ENCODE measurements around the gene THG1L. TPM values are rescaled to one million over a fixed set of nuclear protein-coding genes. Genes with fewer than 3 reads are reported as not detected.
A peak's percentile ranks its signal among the peaks of the same experiment; 100 is the strongest.

THG1L gene
- total and polyA plus RNA-seq, 2 of the 4 experiments (the other 2 are of a cell fraction) = 15.2 to 20.4 TPM

DNA sequence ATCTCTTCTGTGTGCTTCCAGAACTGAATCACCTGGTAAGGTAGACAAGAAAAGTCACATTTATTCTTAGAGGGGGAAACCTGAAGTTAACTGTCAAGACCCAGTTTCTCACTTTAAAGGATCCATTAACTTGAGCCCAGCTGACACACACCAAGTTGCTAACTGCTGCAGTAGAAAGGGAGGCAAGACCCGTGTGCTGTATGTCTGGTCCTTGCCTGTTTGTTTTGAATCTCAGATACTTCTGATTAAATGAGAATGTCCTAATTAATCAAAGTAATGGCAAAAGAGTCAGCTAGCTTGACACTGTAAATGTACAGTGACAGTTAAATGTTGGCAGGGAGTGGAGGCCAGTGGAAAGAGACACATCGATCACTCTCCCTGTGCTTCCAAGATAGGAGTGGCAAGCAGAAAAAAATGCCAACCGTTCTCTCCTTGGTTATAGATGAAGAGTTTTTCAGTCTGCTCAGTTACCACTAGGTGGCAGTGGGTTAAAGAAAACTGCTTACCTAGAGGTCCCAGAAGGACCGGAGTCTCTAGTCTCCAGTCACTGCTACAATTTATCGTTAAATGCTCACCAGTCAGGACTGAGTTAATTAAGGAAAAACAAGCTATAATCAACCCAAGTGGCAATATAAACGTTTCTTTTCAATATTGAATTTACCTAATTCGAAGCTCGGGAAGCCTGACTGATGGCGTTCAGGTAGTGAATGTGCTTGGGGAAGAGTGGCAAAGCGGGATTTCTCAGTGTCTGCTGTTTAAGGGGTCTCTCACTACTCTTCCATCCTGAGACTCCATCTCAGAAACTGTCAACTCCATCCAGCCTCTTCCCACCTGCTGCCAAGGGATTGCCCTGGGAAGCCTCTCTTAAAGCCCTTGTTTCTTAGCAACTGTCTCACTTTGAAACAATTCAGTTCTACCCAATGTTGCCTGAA lies 30.7 kb downstream of the THG1L start:
- no peak overlapping the region for H3K4ac ChIP-seq (ENCODE audit: low read depth, low read length)
- no peak overlapping the region for H2AK9ac ChIP-seq (replicated peaks; ENCODE audit: low read depth, low read length, poor library complexity)
- H4K5ac ChIP-seq (ENCODE audit: low read depth, low read length) = no peak overlapping the region
- ATAC-seq (ENCODE audit: low read depth) = peak; percentile 99
- TF ChIP-seq, protein P1, sequence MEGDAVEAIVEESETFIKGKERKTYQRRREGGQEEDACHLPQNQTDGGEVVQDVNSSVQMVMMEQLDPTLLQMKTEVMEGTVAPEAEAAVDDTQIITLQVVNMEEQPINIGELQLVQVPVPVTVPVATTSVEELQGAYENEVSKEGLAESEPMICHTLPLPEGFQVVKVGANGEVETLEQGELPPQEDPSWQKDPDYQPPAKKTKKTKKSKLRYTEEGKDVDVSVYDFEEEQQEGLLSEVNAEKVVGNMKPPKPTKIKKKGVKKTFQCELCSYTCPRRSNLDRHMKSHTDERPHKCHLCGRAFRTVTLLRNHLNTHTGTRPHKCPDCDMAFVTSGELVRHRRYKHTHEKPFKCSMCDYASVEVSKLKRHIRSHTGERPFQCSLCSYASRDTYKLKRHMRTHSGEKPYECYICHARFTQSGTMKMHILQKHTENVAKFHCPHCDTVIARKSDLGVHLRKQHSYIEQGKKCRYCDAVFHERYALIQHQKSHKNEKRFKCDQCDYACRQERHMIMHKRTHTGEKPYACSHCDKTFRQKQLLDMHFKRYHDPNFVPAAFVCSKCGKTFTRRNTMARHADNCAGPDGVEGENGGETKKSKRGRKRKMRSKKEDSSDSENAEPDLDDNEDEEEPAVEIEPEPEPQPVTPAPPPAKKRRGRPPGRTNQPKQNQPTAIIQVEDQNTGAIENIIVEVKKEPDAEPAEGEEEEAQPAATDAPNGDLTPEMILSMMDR (conservative IDR thresholded peaks at IDR 0.05; ENCODE audit: low read depth, low read length) = peak; percentile 81
- TF ChIP-seq FOS (IDR thresholded peaks at IDR 0.05; ENCODE audit: low read depth, low read length) (no peak), NFE2L2 (IDR thresholded peaks at IDR 0.05; ENCODE audit: low read depth, low read length) (no peak), MAFK (IDR thresholded peaks at IDR 0.05; ENCODE audit: low read depth, low read length) (0 out of 2 replicates have a peak, but pooled peaks have one; percentile 17), SMC3 (IDR thresholded peaks at IDR 0.05; ENCODE audit: low read depth, low read length) (peak; percentile 62), MAZ (IDR thresholded peaks at IDR 0.05; ENCODE audit: borderline replicate concordance, low read depth, low read length) (no peak), CEBPB (IDR thresholded peaks at IDR 0.05; ENCODE audit: low read depth, low read length) (no peak), RCOR1 (IDR thresholded peaks at IDR 0.05; ENCODE audit: insufficient replicate concordance, low read length) (no peak), MXI1 (IDR thresholded peaks at IDR 0.05; ENCODE audit: borderline replicate concordance, low read depth, low read length) (no peak), POLR2A (IDR thresholded peaks at IDR 0.05; ENCODE audit: low read depth, low read length) (no peak), RAD21 (IDR thresholded peaks at IDR 0.05; ENCODE audit: low read length) (peak; percentile 73), BHLHE40 (IDR thresholded peaks at IDR 0.05; ENCODE audit: low read depth, low read length) (no peak), CHD1 (IDR thresholded peaks at IDR 0.05; ENCODE audit: low read depth, low read length) (no peak)
- TF ChIP-seq, protein P2, sequence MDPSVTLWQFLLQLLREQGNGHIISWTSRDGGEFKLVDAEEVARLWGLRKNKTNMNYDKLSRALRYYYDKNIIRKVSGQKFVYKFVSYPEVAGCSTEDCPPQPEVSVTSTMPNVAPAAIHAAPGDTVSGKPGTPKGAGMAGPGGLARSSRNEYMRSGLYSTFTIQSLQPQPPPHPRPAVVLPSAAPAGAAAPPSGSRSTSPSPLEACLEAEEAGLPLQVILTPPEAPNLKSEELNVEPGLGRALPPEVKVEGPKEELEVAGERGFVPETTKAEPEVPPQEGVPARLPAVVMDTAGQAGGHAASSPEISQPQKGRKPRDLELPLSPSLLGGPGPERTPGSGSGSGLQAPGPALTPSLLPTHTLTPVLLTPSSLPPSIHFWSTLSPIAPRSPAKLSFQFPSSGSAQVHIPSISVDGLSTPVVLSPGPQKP (IDR thresholded peaks at IDR 0.05; ENCODE audit: borderline replicate concordance, low read depth, low read length) = no peak
- H2AK5ac ChIP-seq (ENCODE audit: low read depth, low read length) = no peak overlapping the region
- no peak overlapping the region for H3K4me2 ChIP-seq (ENCODE audit: low read depth, low read length)
- intact Hi-C loops (cut with micrococcal nuclease) (loop anchor here (1.0 to 5.0 kb wide), 5 partner anchors 155 to 1370 kb away; no protein-coding TSS in a partner anchor), dilution Hi-C loops (cut with HindIII; ENCODE audit: low sequenced_read_pairs, unreplicated experiment) (no loop called here), in situ Hi-C loops (cut with MboI; ENCODE audit: low sequenced_read_pairs) (no loop called here)
- peaks cover 3% of the 10 kb centered on the region; the same call in 1 of the 2 replicates for H3K9me1 ChIP-seq (ENCODE audit: insufficient read depth, low read length)
- no peak overlapping the region for H3K14ac ChIP-seq (replicated peaks; ENCODE audit: low read depth, low read length)
- no peaks in the 10 kb centered on the region for H3K79me1 ChIP-seq (ENCODE audit: low read depth in 1 of 2, low read length in 2 of 2)
- no peak overlapping the region for H3K18ac ChIP-seq (ENCODE audit: low read depth, low read length)
- peak overlapping the region in 1 of 2 experiments; percentile 66; a peak in 2 of 4 replicates for H4K8ac ChIP-seq (ENCODE audit: low read depth in 2 of 2, low read length in 2 of 2)
- H3K27ac ChIP-seq (ENCODE audit: insufficient read depth, low read length) = no peak overlapping the region
- H3K4me3 ChIP-seq (ENCODE audit: insufficient read depth, low read depth, low read length) = no peak overlapping the region
- H3K4me1 ChIP-seq (ENCODE audit: control insufficient read depth, insufficient read depth, low read length) = no peaks in the 10 kb centered on the region
- ChIA-PET POLR2A (ENCODE audit: unreplicated experiment) (no interaction called here), CTCF (interaction anchor here (0.5 to 1.4 kb wide), 9 partner anchors 9 to 1371 kb away, joined by 3 to 10 read pairs (median 3); partner anchors contain the start of gene LSM11)
- H3K9ac ChIP-seq (ENCODE audit: low read depth, low read length) = no peak overlapping the region
- H2BK5ac ChIP-seq (ENCODE audit: low read depth, low read length, poor library complexity, severe bottlenecking) = no peak overlapping the region
- H3K27me3 ChIP-seq (ENCODE audit: control insufficient read depth, insufficient read depth, low read length) = no peaks in the 10 kb centered on the region
- H3K23ac ChIP-seq (ENCODE audit: low read depth, low read length) = no peak overlapping the region
- no peak overlapping the region for H3K56ac ChIP-seq (ENCODE audit: extremely low read depth, insufficient read depth, low read length)
- H2AFZ ChIP-seq (replicated peaks; ENCODE audit: low read length, poor library complexity) = peak overlapping the region; percentile 78
- H2BK20ac ChIP-seq (ENCODE audit: low read depth, low read length) = 0 out of 2 replicates have a peak overlapping the region, but pooled peaks have one; percentile 35
- peak; percentile 72 for DNase-seq
- no peaks in the 10 kb centered on the region for H3K36me3 ChIP-seq (ENCODE audit: control insufficient read depth, insufficient read depth, low read length)
- no peak overlapping the region for H2BK120ac ChIP-seq (ENCODE audit: low read depth, low read length)
- H4K91ac ChIP-seq (ENCODE audit: insufficient read depth, low read depth, low read length) = no peak overlapping the region
- no peaks in the 10 kb centered on the region for H4K20me1 ChIP-seq (ENCODE audit: insufficient read depth, low read length)
- no peak overlapping the region for H2BK15ac ChIP-seq (ENCODE audit: low read depth, low read length)
- WGBS, 2 experiments (ENCODE audit: extremely low coverage in 2 of 2, insufficient read length in 1 of 2) = no CpG with 5 or more reads among the region's 10 CpGs
- H3K9me3 ChIP-seq (ENCODE audit: control insufficient read depth, insufficient read depth, low read length) = no peaks in the 10 kb centered on the region
- no TSS peak for BruUV-seq (replicated peaks)

Data from IMR-90 (cell line).